H9 (cell line): ENCODE data around the gene LRRC45. TPM values are rescaled to one million over a fixed set of nuclear protein-coding genes. Genes with fewer than 3 reads are reported as not detected.

Experiments used
- DNase-seq: peaks from one replicate; pipeline ENCODE4 v3.0.0-alpha.2; 2017
- H2AFZ ChIP-seq: one replicate; pipeline ENCODE4 v1.6.1; 2013; ENCODE audit warnings: mild to moderate bottlenecking, low read length, control low read depth, moderate library complexity
- H2AK5ac ChIP-seq: 2 replicates; pipeline ENCODE4 v1.6.1; 2013; ENCODE audit warnings: low read length, control low read depth, mixed read lengths; ENCODE audit not compliant: insufficient read length
- H2BK120ac ChIP-seq: one replicate; pipeline ENCODE4 v1.6.1; 2013; ENCODE audit warnings: low read depth, mild to moderate bottlenecking, low read length, control low read depth, inconsistent platforms; ENCODE audit not compliant: poor library complexity, severe bottlenecking
- H2BK12ac ChIP-seq: 2 replicates; pipeline ENCODE4 v1.6.1; 2013; ENCODE audit warnings: low read length, control low read depth, mixed read lengths, low read depth; ENCODE audit not compliant: insufficient read length
- H2BK15ac ChIP-seq: 2 replicates; pipeline ENCODE4 v1.6.1; 2013; ENCODE audit warnings: low read depth, low read length, control low read depth
- H2BK20ac ChIP-seq: one replicate; pipeline ENCODE4 v1.6.1; 2013; ENCODE audit warnings: low read depth, mild to moderate bottlenecking, low read length, control low read depth, inconsistent platforms; ENCODE audit not compliant: poor library complexity, severe bottlenecking
- H2BK5ac ChIP-seq: 2 replicates; pipeline ENCODE4 v1.6.1; 2013; ENCODE audit warnings: low read length, control low read depth, mixed read lengths; ENCODE audit not compliant: insufficient read length
- H3K14ac ChIP-seq: 2 replicates; pipeline ENCODE4 v1.6.1; 2013; ENCODE audit warnings: low read length, control low read depth; ENCODE audit not compliant: insufficient read depth
- H3K18ac ChIP-seq: 2 replicates; pipeline ENCODE4 v1.6.1; 2013; ENCODE audit warnings: low read depth, mild to moderate bottlenecking, mixed read lengths, low read length, control low read depth; ENCODE audit not compliant: insufficient read length
- H3K23ac ChIP-seq: 2 replicates; pipeline ENCODE4 v1.6.1; 2013; ENCODE audit warnings: low read length, control low read depth, mixed read lengths, low read depth; ENCODE audit not compliant: insufficient read length
- H3K23me2 ChIP-seq: 2 replicates; pipeline ENCODE4 v1.6.1; 2013; ENCODE audit warnings: low read depth, mild to moderate bottlenecking, mixed read lengths, low read length, control low read depth; ENCODE audit not compliant: insufficient read length, poor library complexity, severe bottlenecking
- H3K27ac ChIP-seq: 2 replicates; pipeline ENCODE4 v1.5.1; 2013; ENCODE audit warnings: low read length, control low read depth, mixed read lengths, low read depth; ENCODE audit not compliant: insufficient read length
- H3K27me3 ChIP-seq: 2 replicates; pipeline ENCODE4 v1.6.1; 2013; ENCODE audit warnings: low read length, control low read depth, inconsistent platforms; ENCODE audit not compliant: insufficient read depth
- H3K4ac ChIP-seq: 2 replicates; pipeline ENCODE4 v1.6.1; 2013; ENCODE audit warnings: low read depth, mild to moderate bottlenecking, control low read depth, inconsistent platforms, low read length, moderate library complexity
- H3K4me1 ChIP-seq: 2 replicates; pipeline ENCODE4 v1.6.1; 2013; ENCODE audit warnings: low read length, control low read depth, inconsistent platforms; ENCODE audit not compliant: insufficient read depth
- H3K4me2 ChIP-seq: 2 replicates; pipeline ENCODE4 v1.6.1; 2013; ENCODE audit warnings: low read length, control low read depth, mixed read lengths; ENCODE audit not compliant: insufficient read length, insufficient read depth
- H3K56ac ChIP-seq: 2 replicates; pipeline ENCODE4 v1.6.1; 2013; ENCODE audit warnings: low read depth, mild to moderate bottlenecking, mixed read lengths, low read length, control low read depth; ENCODE audit not compliant: insufficient read length
- H3K79me1 ChIP-seq: 2 replicates; pipeline ENCODE4 v1.6.1; 2013; ENCODE audit warnings: low read depth, mild to moderate bottlenecking, moderate library complexity, low read length, control low read depth, inconsistent platforms; ENCODE audit not compliant: insufficient read depth, poor library complexity, severe bottlenecking
- H3K79me2 ChIP-seq: 2 replicates; pipeline ENCODE4 v1.6.1; 2013; ENCODE audit warnings: low read length, control low read depth, inconsistent platforms; ENCODE audit not compliant: insufficient read depth
- H3K9ac ChIP-seq: 2 replicates; pipeline ENCODE4 v1.6.1; 2013; ENCODE audit warnings: low read length, control low read depth, mixed read lengths; ENCODE audit not compliant: insufficient read length; ENCODE audit errors: extremely low read depth
- H3K9me3 ChIP-seq: one replicate; pipeline ENCODE4 v1.6.1; 2013; ENCODE audit warnings: low read depth, low read length, inconsistent platforms; ENCODE audit not compliant: control insufficient read depth
- H3T11ph ChIP-seq: one replicate; pipeline ENCODE4 v1.6.1; 2013; ENCODE audit warnings: mild to moderate bottlenecking, low read length, control low read depth, inconsistent platforms
- H4K20me1 ChIP-seq: one replicate; pipeline ENCODE4 v1.6.1; 2013; ENCODE audit not compliant: control insufficient read depth, insufficient read length, insufficient read depth
- H4K5ac ChIP-seq: 2 replicates; pipeline ENCODE4 v1.6.1; 2013; ENCODE audit warnings: low read depth, mild to moderate bottlenecking, mixed read lengths, low read length, control low read depth; ENCODE audit not compliant: insufficient read length
- H4K8ac ChIP-seq: replicated peaks from 2 replicates; pipeline ENCODE4 v1.6.1; 2013; ENCODE audit warnings: low read length, control low read depth, mixed read lengths, low read depth; ENCODE audit not compliant: insufficient read length
- H4K91ac ChIP-seq: 2 replicates; pipeline ENCODE4 v1.6.1; 2013; ENCODE audit warnings: low read depth, mild to moderate bottlenecking, moderate library complexity, mixed read lengths, low read length, control low read depth; ENCODE audit not compliant: insufficient read length
- H3K27ac Mint-ChIP-seq, 3 experiments: 2 replicates in 2 of 3; 3 replicates in 1 of 3; pipeline ENCODE4 v1.8.0; 2020 to 2021; ENCODE audit warnings: mixed read lengths in 3 of 3, mild to moderate bottlenecking in 1 of 3, moderate library complexity in 1 of 3
- H3K27me3 Mint-ChIP-seq: 2 replicates; pipeline ENCODE4 v1.8.0; 2021; ENCODE audit warnings: low read depth, mild to moderate bottlenecking, moderate library complexity, mixed read lengths
- H3K36me3 Mint-ChIP-seq, 3 experiments: 2 replicates in 2 of 3; 3 replicates in 1 of 3; pipeline ENCODE4 v1.8.0; 2020 to 2021; ENCODE audit warnings: low read depth in 3 of 3, mixed read lengths in 3 of 3; ENCODE audit not compliant: insufficient read depth in 1 of 3
- H3K4me1 Mint-ChIP-seq, 2 experiments: 2 replicates each; pipeline ENCODE4 v1.8.0; 2020; ENCODE audit warnings: mixed read lengths in 2 of 2
- H3K4me3 Mint-ChIP-seq, 2 experiments: 2 replicates in 1 of 2; 3 replicates in 1 of 2; pipeline ENCODE4 v1.8.0; 2020 to 2021; ENCODE audit warnings: mild to moderate bottlenecking in 2 of 2, mixed read lengths in 2 of 2, moderate library complexity in 1 of 2
- H3K9me3 Mint-ChIP-seq, 2 experiments: 2 replicates in 1 of 2; 3 replicates in 1 of 2; pipeline ENCODE4 v1.8.0; 2020; ENCODE audit warnings: mild to moderate bottlenecking in 2 of 2, mixed read lengths in 2 of 2, moderate library complexity in 1 of 2
- CTCF ChIP-seq: fragments of 200-600 bp; sonication (generic); conservative IDR thresholded peaks from 3 replicates; pipeline ENCODE4 v1.8.0; 2021; ENCODE audit warnings: antibody characterized with exemption, mild to moderate bottlenecking
- WGBS: extraction: QIAGEN DNeasy Blood & Tissue Kit; methylation state at CpG from one replicate; pipeline ENCODE4 v1.1.7; 2013; ENCODE audit warnings: missing lambda C conversion rate, low lambda C conversion rate, mixed read lengths; ENCODE audit not compliant: insufficient read length; ENCODE audit errors: extremely low coverage; 5-methylcytosine and 5-hydroxymethylcytosine counted together
- total RNA-seq: library from RNA; stranded (reverse); gene quantifications from 2 replicates; pipeline ENCODE4 v1.2.1, GENCODE V29; 2021

The LRRC45 gene
- total RNA-seq, 1 experiment from 2014 or later: 28.7 TPM

- Histone ChIP-seq H3K4me2 (no peak overlapping the region), H3K23ac (no peak overlapping the region), H3T11ph (no peak overlapping the region), H2BK120ac (no peak overlapping the region), H4K91ac (no peak overlapping the region), H3K27me3 (no peaks in the 10 kb centered on the region), H3K4me1 (no peaks in the 10 kb centered on the region), H3K14ac (no peak overlapping the region), H3K27ac (no peak overlapping the region), H3K4ac (no peak overlapping the region), H3K9me3 (no peaks in the 10 kb centered on the region), H3K9ac (no peak overlapping the region), H3K79me2 (no peaks in the 10 kb centered on the region), H3K79me1 (no peaks in the 10 kb centered on the region), H3K56ac (no peak overlapping the region), H4K20me1 (no peaks in the 10 kb centered on the region), H2BK20ac (no peak overlapping the region), H2BK5ac (no peak overlapping the region), H3K18ac (no peak overlapping the region), H2AFZ (no peak overlapping the region), H4K8ac (no peak overlapping the region), H4K5ac (no peak overlapping the region), H2AK5ac (no peak overlapping the region), H2BK15ac (no peak overlapping the region; the same call in 1 of the 2 replicates), H2BK12ac (no peak overlapping the region), H3K23me2 (no peaks in the 10 kb centered on the region)
- H3K9me3 Mint-ChIP-seq: no peaks in the 10 kb centered on the region
- WGBS: no CpG with 5 or more reads among the region's 30 CpGs
- H3K27ac Mint-ChIP-seq: no peak overlapping the region
- no peaks in the 10 kb centered on the region for H3K36me3 Mint-ChIP-seq
- TF ChIP-seq CTCF: no peak
- no peaks in the 10 kb centered on the region; the same call in 1 of the 2 replicates for H3K27me3 Mint-ChIP-seq
- DNase-seq: no peak
- no peak overlapping the region for H3K4me3 Mint-ChIP-seq
- H3K4me1 Mint-ChIP-seq: no peaks in the 10 kb centered on the region
Measured at GRCh38 chr17:82007495-82008257, 15.4 kb upstream of the LRRC45 start.
